ENCODE results near the gene URM1. TPM values are rescaled to one million over a fixed set of nuclear protein-coding genes. Genes with fewer than 3 reads are reported as not detected.

The URM1 gene
- polyA plus RNA-seq, 1 donor from 2014 or later = 80.8 TPM

- Histone ChIP-seq H4K20me1 (ENCODE audit: insufficient read depth) (no peaks in the 10 kb centered on the region), H3K36me3 (ENCODE audit: insufficient read depth, low read length) (no peaks in the 10 kb centered on the region), H3K27ac (ENCODE audit: low read length) (no peak overlapping the region), H3K4me3 (ENCODE audit: low read length) (peak overlapping the region; percentile 45), H3K9me2 (ENCODE audit: insufficient read depth, low read length) (no peaks in the 10 kb centered on the region), H3F3A (ENCODE audit: insufficient read depth, low read length, poor library complexity, severe bottlenecking) (no peaks in the 10 kb centered on the region), H3K9me3 (ENCODE audit: low read length) (no peaks in the 10 kb centered on the region), H2AFZ (ENCODE audit: low read depth, low read length) (peak overlapping the region; percentile 17), H3K9ac (ENCODE audit: low read length) (peak overlapping the region; percentile 22), H3K4me2 (ENCODE audit: low read length) (no peak overlapping the region), H3K27me3 (ENCODE audit: insufficient read depth, low read depth, low read length) (no peaks in the 10 kb centered on the region), H3K79me2 (replicated peaks; ENCODE audit: insufficient read depth, low read length) (no peaks in the 10 kb centered on the region)
- TF ChIP-seq SMC3 (conservative IDR thresholded peaks at IDR 0.05; ENCODE audit: poor library complexity) = peak; percentile 91
- TF ChIP-seq POLR2AphosphoS5 (IDR thresholded peaks at IDR 0.05) = no peak
- peak; percentile 95 for TF ChIP-seq CTCF (IDR thresholded peaks at IDR 0.05; ENCODE audit: poor library complexity, severe bottlenecking)
- TF ChIP-seq REST (IDR thresholded peaks at IDR 0.05; ENCODE audit: borderline replicate concordance) = no peak
- no peak for TF ChIP-seq TAF1 (IDR thresholded peaks at IDR 0.05; ENCODE audit: low read depth)
- TF ChIP-seq MXI1 (conservative IDR thresholded peaks at IDR 0.05; ENCODE audit: poor library complexity, severe bottlenecking) = peak; percentile 69
- TF ChIP-seq EP300 (conservative IDR thresholded peaks at IDR 0.05; ENCODE audit: poor library complexity, severe bottlenecking) = peak; percentile 10
- TF ChIP-seq EZH2 (IDR thresholded peaks at IDR 0.05; ENCODE audit: borderline replicate concordance, insufficient read depth, low read length, poor library complexity, severe bottlenecking) = no peak
- peak; percentile 93 for TF ChIP-seq RAD21 (conservative IDR thresholded peaks at IDR 0.05)
Observed at GRCh38 chr9:128361986-128362646, 9.1 kb upstream of the URM1 start.

GRCh38 chr9:128362774-128363173 is 8.4 kb upstream of the URM1 start:
- no peak overlapping the region for H3K9ac ChIP-seq (ENCODE audit: low read length)
- H3K9me2 ChIP-seq (ENCODE audit: insufficient read depth, low read length) = no peaks in the 10 kb centered on the region

More at GRCh38 chr9:128362774-128363173, 8.4 kb upstream of the URM1 start:
- no peaks in the 10 kb centered on the region for H3K9me3 ChIP-seq (ENCODE audit: low read length)
- H3F3A ChIP-seq (ENCODE audit: insufficient read depth, low read length, poor library complexity, severe bottlenecking) = no peaks in the 10 kb centered on the region
- TF ChIP-seq EP300 (conservative IDR thresholded peaks at IDR 0.05; ENCODE audit: poor library complexity, severe bottlenecking) (no peak), SMC3 (conservative IDR thresholded peaks at IDR 0.05; ENCODE audit: poor library complexity) (no peak), TAF1 (IDR thresholded peaks at IDR 0.05; ENCODE audit: low read depth) (no peak), RAD21 (conservative IDR thresholded peaks at IDR 0.05) (no peak), MXI1 (conservative IDR thresholded peaks at IDR 0.05; ENCODE audit: poor library complexity, severe bottlenecking) (no peak), POLR2AphosphoS5 (IDR thresholded peaks at IDR 0.05) (no peak), CTCF (IDR thresholded peaks at IDR 0.05; ENCODE audit: poor library complexity, severe bottlenecking) (no peak)
- no peaks in the 10 kb centered on the region for H4K20me1 ChIP-seq (ENCODE audit: insufficient read depth)
- no peak overlapping the region for H3K27ac ChIP-seq (ENCODE audit: low read length)
- H3K36me3 ChIP-seq (ENCODE audit: insufficient read depth, low read length) = no peaks in the 10 kb centered on the region
- H2AFZ ChIP-seq (ENCODE audit: low read depth, low read length) = no peak overlapping the region
- no peaks in the 10 kb centered on the region for H3K79me2 ChIP-seq (replicated peaks; ENCODE audit: insufficient read depth, low read length)
- H3K27me3 ChIP-seq (ENCODE audit: insufficient read depth, low read depth, low read length) = no peaks in the 10 kb centered on the region
- no peak overlapping the region for H3K4me2 ChIP-seq (ENCODE audit: low read length)
- no peak overlapping the region for H3K4me3 ChIP-seq (ENCODE audit: low read length)
